Transverse colon (tissue), 4 donors: ENCODE measurements around the gene C19orf44.

ENCODE experiments used
- CTCF ChIP-seq, 5 experiments: fragments of 200-600 bp in 3 of 5; fragments of 450-650 bp in 2 of 5; sonication (generic) in 3 of 5; IDR thresholded peaks; 1 replicate in 2 of 5; 2 replicates in 3 of 5; pipeline ENCODE4 v1.5.1; 2016 to 2017; ENCODE audit warnings: antibody characterized with exemption in 5 of 5, inconsistent platforms in 3 of 5, mild to moderate bottlenecking in 2 of 5, moderate library complexity in 1 of 5
- EP300 ChIP-seq: sonication (generic); formaldehyde crosslinking; IDR thresholded peaks from one replicate; pipeline ENCODE4 v1.6.1; 2017; ENCODE audit warnings: antibody characterized with exemption, low read depth
- POLR2A ChIP-seq: fragments of 450-650 bp; IDR thresholded peaks from one replicate; pipeline ENCODE4 v1.6.1; 2016; ENCODE audit warnings: antibody characterized with exemption, mild to moderate bottlenecking, moderate library complexity
- POLR2AphosphoS5 ChIP-seq, 3 donors: sonication (generic); formaldehyde crosslinking; IDR thresholded peaks; one replicate each; pipeline ENCODE4 v1.6.1; 2016; ENCODE audit warnings: antibody characterized with exemption in 3 of 3

- no peak for TF ChIP-seq CTCF (IDR thresholded peaks at IDR 0.05)
- no peak for TF ChIP-seq POLR2A
- no peak for TF ChIP-seq POLR2AphosphoS5 (IDR thresholded peaks at IDR 0.05)
- no peak for TF ChIP-seq EP300
Observed at GRCh38 chr19:16497042-16497441, 848 bp downstream of the C19orf44 start.
